HepG2 (cell line): ENCODE measurements around the gene FSHR. TPM values are rescaled to one million over a fixed set of nuclear protein-coding genes. Genes with fewer than 3 reads are reported as not detected.

Source experiments
- ATAC-seq: fragments of 200-7000 bp; cut with Tn5 transposase; 3 replicates; pipeline ENCODE4 v1.9.1; 2020; ENCODE audit warnings: mild to moderate bottlenecking, moderate library complexity
- BruUV-seq: library from RNA; stranded (reverse); fragments of 400-500 nt; replicated peaks from 2 replicates; lab custom pipeline; 2021; lab: Mats Ljungman, UMichigan
- CTCF ChIA-PET: fragments of 300-600 bp; formaldehyde crosslinking; extraction: SDS; loops from one replicate; lab custom pipeline; 2021; ENCODE audit warnings: low total read pairs, inconsistent platforms, low intra/inter-chr PET ratio; lab: Yijun Ruan, JAX
- POLR2A ChIA-PET: fragments of 350-600 bp; sonication (Branson Sonifier 250); formaldehyde crosslinking; loops from one replicate; lab custom pipeline; 2020; ENCODE audit warnings: antibody characterized with exemption, inconsistent platforms; lab: Yijun Ruan, JAX
- DNase-seq: peaks from one replicate; pipeline ENCODE4 v3.0.0-alpha.2; 2015; ENCODE audit warnings: low spot score
- FAIRE-seq: peaks from 3 replicates; lab custom pipeline; 2011; peaks lifted over from hg19 to GRCh38; lab: Jason Lieb, UNC
- H2AFZ ChIP-seq: one replicate; pipeline ENCODE4 v1.6.1; 2011; ENCODE audit warnings: low read length, inconsistent platforms
- H3K27ac ChIP-seq: fragments of 300-600 bp; 3 replicates; pipeline ENCODE4 v1.8.0; 2011; ENCODE audit warnings: mixed run types, mild to moderate bottlenecking, mixed read lengths, low read length, inconsistent platforms; ENCODE audit not compliant: insufficient read depth; ENCODE audit errors: extremely low read length
- H3K27me3 ChIP-seq, 2 experiments: fragments of 200-600 bp in 1 of 2; 2 replicates in 1 of 2; 3 replicates in 1 of 2; pipeline versions ENCODE4 v1.6.0 to v1.8.0; 2011; ENCODE audit warnings: low read length in 2 of 2, mild to moderate bottlenecking in 2 of 2, moderate library complexity in 2 of 2, inconsistent platforms in 1 of 2; ENCODE audit not compliant: insufficient read depth in 2 of 2, control insufficient read depth in 1 of 2
- H3K36me3 ChIP-seq, 2 experiments: fragments of 200-600 bp in 1 of 2; replicated peaks in 1 of 2; 2 replicates in 1 of 2; 3 replicates in 1 of 2; pipeline versions ENCODE4 v1.5.1 to v1.8.0; 2011; ENCODE audit warnings: low read length in 2 of 2, inconsistent platforms in 1 of 2; ENCODE audit not compliant: insufficient read depth in 2 of 2, control insufficient read depth in 1 of 2
- H3K4me1 ChIP-seq: 2 replicates; pipeline ENCODE4 v1.5.1; 2012; ENCODE audit warnings: low read length, inconsistent platforms; ENCODE audit not compliant: insufficient read depth
- H3K4me2 ChIP-seq: 2 replicates; pipeline ENCODE4 v1.6.0; 2011; ENCODE audit warnings: low read depth, low read length, inconsistent platforms
- H3K4me3 ChIP-seq, 3 experiments: fragments of 200-600 bp in 1 of 3; sonication (generic), shearing (Covaris generic) in 1 of 3; replicated peaks in 1 of 3; 2 replicates each; pipeline ENCODE4 v1.5.1; 2011 to 2016; ENCODE audit warnings: low read length in 3 of 3, inconsistent platforms in 2 of 3, low read depth in 2 of 3, mild to moderate bottlenecking in 2 of 3, control low read depth in 1 of 3, mixed read lengths in 1 of 3; ENCODE audit not compliant: insufficient read depth in 1 of 3
- H3K79me2 ChIP-seq: one replicate; pipeline ENCODE4 v1.6.1; 2011; ENCODE audit warnings: low read length, inconsistent platforms; ENCODE audit not compliant: insufficient read depth
- H3K9ac ChIP-seq: 2 replicates; pipeline ENCODE4 v1.6.0; 2011; ENCODE audit warnings: mild to moderate bottlenecking, low read depth, low read length, inconsistent platforms; ENCODE audit not compliant: insufficient read depth
- H3K9me3 ChIP-seq: 2 replicates; pipeline ENCODE4 v1.5.1; 2012; ENCODE audit warnings: mild to moderate bottlenecking, low read length
- H4K20me1 ChIP-seq: 2 replicates; pipeline ENCODE4 v1.6.0; 2011; ENCODE audit warnings: inconsistent platforms, mild to moderate bottlenecking, low read length, moderate library complexity; ENCODE audit not compliant: insufficient read depth
- ETV6 ChIP-seq: sonication (generic); formaldehyde crosslinking; conservative IDR thresholded peaks from 2 replicates; pipeline ENCODE4 v1.4.0; 2020; ENCODE audit warnings: missing genetic modification reagents
- GPN1 ChIP-seq: sonication (generic); formaldehyde crosslinking; IDR thresholded peaks from 2 replicates; pipeline ENCODE4 v1.5.1; 2020; ENCODE audit warnings: missing genetic modification reagents, borderline replicate concordance
- HCFC1 ChIP-seq: fragments of 150-350 bp; IDR thresholded peaks from 2 replicates; pipeline ENCODE4 v1.6.1; 2014; ENCODE audit warnings: low read depth, low read length
- NR2F6 ChIP-seq, 2 experiments: IDR thresholded peaks; 2 replicates each; pipeline ENCODE4 v1.6.1; 2016; ENCODE audit warnings: antibody characterized with exemption in 1 of 2, mild to moderate bottlenecking in 1 of 2
- RBM22 ChIP-seq: fragments of 200-400 bp; formaldehyde crosslinking; optimal IDR thresholded peaks from 2 replicates; pipeline ENCODE3; 2017; ENCODE audit warnings: mild to moderate bottlenecking, low read length, moderate library complexity
- RFX5 ChIP-seq: IDR thresholded peaks from 2 replicates; pipeline ENCODE4 v1.6.1; 2011; ENCODE audit warnings: low read depth, low read length, improper control_type of control experiment
- SETDB1 ChIP-seq: sonication (generic); formaldehyde crosslinking; IDR thresholded peaks from 2 replicates; pipeline ENCODE4 v1.5.1; 2020; ENCODE audit warnings: missing genetic modification reagents, mild to moderate bottlenecking, borderline replicate concordance
- TRIM24 ChIP-seq: sonication (generic); formaldehyde crosslinking; IDR thresholded peaks from 2 replicates; pipeline ENCODE4 v1.8.0; 2022; ENCODE audit warnings: mild to moderate bottlenecking, missing genetic modification reagents
- YEATS4 ChIP-seq: sonication (generic); formaldehyde crosslinking; IDR thresholded peaks from 2 replicates; pipeline ENCODE4 v1.4.0; 2020; ENCODE audit warnings: missing genetic modification reagents, borderline replicate concordance
- ZNF282 ChIP-seq: fragments of 450-650 bp; IDR thresholded peaks from 2 replicates; pipeline ENCODE4 v1.6.1; 2018; ENCODE audit not compliant: partially characterized antibody
- ZNF317 ChIP-seq: sonication (generic); formaldehyde crosslinking; IDR thresholded peaks from 2 replicates; pipeline ENCODE4 v1.5.0; 2020; ENCODE audit warnings: mild to moderate bottlenecking, missing genetic modification reagents
- ZNF383 ChIP-seq: sonication (generic); formaldehyde crosslinking; IDR thresholded peaks from 2 replicates; pipeline ENCODE4 v1.4.0; 2020; ENCODE audit warnings: missing genetic modification reagents, mild to moderate bottlenecking, borderline replicate concordance
- in situ Hi-C: cut with HindIII; loops from 2 replicates; pipeline ENCODE4 v1.10.0; 2017; ENCODE audit warnings: low pct_unique_long_range_greater_than_20kb; ENCODE audit not compliant: extremely low pct_ligation_motif_present
- intact Hi-C: fragments of 100-400 bp; cut with micrococcal nuclease; formaldehyde crosslinking; loops from one replicate; pipeline ENCODE4 v1.10.0; 2022; ENCODE audit not compliant: unreplicated experiment
- polyA plus RNA-seq, 8 experiments: library from polyadenylated mRNA; depleted of rRNA in 3 of 8; stranded (reverse) in 7 of 8; unstranded in 1 of 8; fragments of >200 nt; fragmentation: Illumina TruSeq in 4 of 8; extraction: Trizol in 4 of 8; gene quantifications; 2 replicates each; pipeline versions ENCODE4 v1.2.1 to v1.2.3, GENCODE V29; 2011 to 2016; ENCODE audit warnings: low read depth in 4 of 8, missing spikeins in 1 of 8, mixed read lengths in 1 of 8; ENCODE audit not compliant: insufficient read depth in 1 of 8
- total RNA-seq, 5 experiments: library from RNA; depleted of rRNA; stranded (reverse); fragments of >200 nt; fragmentation: Illumina TruSeq; extraction: Trizol; gene quantifications; 2 replicates each; pipeline ENCODE4 v1.2.3, GENCODE V29; 2016; ENCODE audit warnings: low read depth in 1 of 5
- TF ChIP-seq, protein P1 (sequence below): sonication (generic); formaldehyde crosslinking; IDR thresholded peaks from 2 replicates; pipeline ENCODE4 v1.8.1; 2023; ENCODE audit warnings: mild to moderate bottlenecking, inconsistent platforms, moderate library complexity, missing genetic modification reagents, borderline replicate concordance
- TF ChIP-seq, protein P2 (sequence below): sonication (generic); formaldehyde crosslinking; IDR thresholded peaks from 2 replicates; pipeline ENCODE4 v1.8.0; 2022; ENCODE audit warnings: mild to moderate bottlenecking, missing genetic modification reagents, moderate library complexity

Gene FSHR
- total and polyA plus RNA-seq, 2 of the 13 experiments (the other 11 are each of a cell fraction or from before 2014, with no cell fraction given), result not detected

DNA sequence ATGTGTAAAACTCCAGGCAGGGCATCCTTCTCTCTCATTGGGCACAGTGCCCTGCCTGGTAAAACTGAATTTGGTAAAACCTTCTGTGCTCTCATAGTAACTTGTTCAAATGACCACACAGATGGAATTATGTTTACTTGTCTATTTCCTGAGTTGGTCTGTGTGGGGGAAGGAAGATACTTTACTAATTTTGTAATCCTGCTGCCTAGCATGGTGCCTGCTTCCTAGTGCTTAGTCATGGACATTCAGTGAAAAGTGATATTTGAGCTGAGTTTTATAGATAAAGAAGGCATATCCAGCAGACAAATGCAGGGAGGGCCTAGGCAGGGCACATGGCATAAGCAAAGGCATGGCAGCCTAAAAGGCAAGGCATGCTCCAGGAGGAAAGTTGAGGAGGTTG lies 199.4 kb downstream of the FSHR start:
- Histone ChIP-seq H3K27me3 (no peaks in the 10 kb centered on the region), H2AFZ (no peak overlapping the region), H3K9me3 (no peaks in the 10 kb centered on the region), H3K4me1 (0 out of 2 replicates have a peak, but pooled peaks cover 6% of the 10 kb centered on the region), H3K4me2 (no peak overlapping the region), H3K27ac (no peak overlapping the region), H3K79me2 (no peaks in the 10 kb centered on the region), H4K20me1 (no peaks in the 10 kb centered on the region), H3K4me3 (no peak overlapping the region), H3K36me3 (no peaks in the 10 kb centered on the region), H3K9ac (no peak overlapping the region)
- BruUV-seq, result no TSS peak
- ATAC-seq, result no peak
- ChIA-PET CTCF (no interaction called here), POLR2A (no interaction called here)
- intact Hi-C loops (no loop called here), in situ Hi-C loops (loop anchor here (5.0 to 25.0 kb wide), 2 partner anchors 1182 to 1447 kb away; no protein-coding TSS in a partner anchor)
- no peak for TF ChIP-seq SETDB1 (CRISPR knock-in tag)
- no peak for TF ChIP-seq YEATS4 (CRISPR knock-in tag)
- no peak for TF ChIP-seq ZNF317 (CRISPR knock-in tag)
- TF ChIP-seq ZNF383 (CRISPR knock-in tag), result no peak
- TF ChIP-seq, protein P1, sequence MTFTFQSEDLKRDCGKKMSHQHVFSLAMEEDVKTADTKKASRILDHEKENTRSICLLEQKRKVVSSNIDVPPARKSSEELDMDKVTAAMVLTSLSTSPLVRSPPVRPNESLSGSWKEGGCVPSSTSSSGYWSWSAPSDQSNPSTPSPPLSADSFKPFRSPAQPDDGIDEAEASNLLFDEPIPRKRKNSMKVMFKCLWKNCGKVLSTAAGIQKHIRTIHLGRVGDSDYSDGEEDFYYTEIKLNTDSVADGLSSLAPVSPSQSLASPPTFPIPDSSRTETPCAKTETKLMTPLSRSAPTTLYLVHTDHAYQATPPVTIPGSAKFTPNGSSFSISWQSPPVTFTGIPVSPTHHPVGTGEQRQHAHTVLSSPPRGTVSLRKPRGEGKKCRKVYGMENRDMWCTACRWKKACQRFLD (CRISPR knock-in tag), result no peak
- TF ChIP-seq TRIM24, result no peak
- no peak for TF ChIP-seq HCFC1
- no peak for TF ChIP-seq RBM22
- TF ChIP-seq GPN1 (CRISPR knock-in tag), result no peak
- no peak for TF ChIP-seq ZNF282
- TF ChIP-seq ETV6, result no peak
- TF ChIP-seq, protein P2, sequence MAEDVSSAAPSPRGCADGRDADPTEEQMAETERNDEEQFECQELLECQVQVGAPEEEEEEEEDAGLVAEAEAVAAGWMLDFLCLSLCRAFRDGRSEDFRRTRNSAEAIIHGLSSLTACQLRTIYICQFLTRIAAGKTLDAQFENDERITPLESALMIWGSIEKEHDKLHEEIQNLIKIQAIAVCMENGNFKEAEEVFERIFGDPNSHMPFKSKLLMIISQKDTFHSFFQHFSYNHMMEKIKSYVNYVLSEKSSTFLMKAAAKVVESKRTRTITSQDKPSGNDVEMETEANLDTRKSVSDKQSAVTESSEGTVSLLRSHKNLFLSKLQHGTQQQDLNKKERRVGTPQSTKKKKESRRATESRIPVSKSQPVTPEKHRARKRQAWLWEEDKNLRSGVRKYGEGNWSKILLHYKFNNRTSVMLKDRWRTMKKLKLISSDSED, result no peak
- TF ChIP-seq RFX5, result no peak
- no peak for TF ChIP-seq NR2F6 (IDR thresholded peaks at IDR 0.05)
- no peak for TF ChIP-seq NR2F6 (CRISPR knock-in tag; IDR thresholded peaks at IDR 0.05)
- no peak for DNase-seq
- FAIRE-seq, result no peak
